HK-2 (cell line): Measurements from ENCODE around the gene EHMT1.

Source experiments
- DNase-seq: peaks from one replicate; pipeline ENCODE4 v3.0.0-alpha.2; 2018; ENCODE audit not compliant: unreplicated experiment

The EHMT1 gene

GRCh38 chr9:137741330-137741729 lies 122.5 kb downstream of the EHMT1 start:
- no peak for DNase-seq

DNA sequence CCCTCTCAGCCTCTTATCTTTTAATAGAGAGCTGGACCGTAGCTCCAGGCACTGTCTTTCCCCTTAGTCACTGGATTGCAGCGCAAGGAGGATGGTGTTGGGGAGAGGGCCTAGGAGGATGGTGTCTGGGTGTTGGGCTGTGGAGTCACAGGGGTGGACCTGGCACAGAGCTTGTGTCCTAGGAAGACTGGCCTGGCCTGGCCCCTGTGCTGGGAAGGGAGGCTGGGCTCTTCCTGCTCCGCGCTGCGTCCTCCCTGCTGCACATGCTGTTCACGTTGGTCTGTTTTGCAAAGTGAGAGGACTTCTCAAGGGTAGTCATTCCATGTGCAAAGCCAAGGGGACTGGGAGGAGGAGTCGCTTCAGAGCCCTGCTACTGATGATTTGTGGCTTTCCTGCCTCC lies 123.9 kb downstream of the EHMT1 start:
- DNase-seq, result no peak

GRCh38 chr9:137743695-137744094 lies 124.9 kb downstream of the EHMT1 start:
- DNase-seq, result no peak

- no peak for DNase-seq
Observed at GRCh38 chr9:137744632-137745183, 125.9 kb downstream of the EHMT1 start.

DNA sequence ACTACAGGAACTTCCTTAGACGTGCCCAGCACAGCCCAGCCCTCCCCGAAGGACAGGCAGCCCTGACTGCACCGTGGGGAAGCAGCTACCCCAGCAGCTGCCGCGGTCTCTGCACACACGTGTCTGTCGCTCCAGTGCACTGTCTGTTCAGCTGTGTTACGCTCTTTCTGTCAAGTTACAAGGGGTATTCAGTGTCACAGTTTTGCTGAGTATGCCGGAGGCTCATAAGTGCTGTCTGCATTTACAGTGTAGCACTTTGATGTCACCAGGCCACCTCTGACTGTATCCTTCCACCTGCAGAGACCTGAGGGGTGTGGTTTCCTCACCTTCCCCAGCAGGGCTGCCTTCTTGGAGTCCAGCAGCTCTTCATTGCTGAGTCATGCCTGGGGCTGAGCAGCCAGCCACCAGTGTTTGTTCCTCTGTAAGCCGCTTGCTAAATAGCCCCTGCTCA lies 126.8 kb downstream of the EHMT1 start:
- peak; percentile 20 for DNase-seq

GRCh38 chr9:137748311-137748710 lies 129.5 kb downstream of the EHMT1 start:
- DNase-seq, result no peak

DNA sequence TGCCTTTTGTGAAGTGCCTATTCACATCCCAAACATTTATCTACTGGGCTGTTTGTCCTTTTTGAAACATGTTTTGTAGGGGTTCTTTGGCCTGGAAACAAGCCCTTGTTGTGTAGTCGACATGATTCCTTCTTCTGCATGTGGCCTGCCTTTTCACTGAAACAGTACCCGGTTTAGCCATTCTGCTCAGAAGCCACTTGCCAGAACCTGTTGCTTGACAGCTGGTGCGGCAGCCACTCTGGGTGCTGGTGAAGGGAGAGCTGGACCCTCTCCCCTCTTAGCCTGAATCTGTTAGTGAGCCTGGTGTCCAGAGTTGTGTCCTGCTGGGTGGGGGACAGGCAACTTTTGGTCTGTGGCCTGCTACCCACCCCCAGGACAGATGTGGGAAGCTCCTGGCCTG lies 129.9 kb downstream of the EHMT1 start:
- no peak for DNase-seq

GRCh38 chr9:137749511-137749910 lies 130.7 kb downstream of the EHMT1 start:
- DNase-seq, result no peak

GRCh38 chr9:137750007-137750406 lies 131.2 kb downstream of the EHMT1 start:
- DNase-seq, result no peak

DNA sequence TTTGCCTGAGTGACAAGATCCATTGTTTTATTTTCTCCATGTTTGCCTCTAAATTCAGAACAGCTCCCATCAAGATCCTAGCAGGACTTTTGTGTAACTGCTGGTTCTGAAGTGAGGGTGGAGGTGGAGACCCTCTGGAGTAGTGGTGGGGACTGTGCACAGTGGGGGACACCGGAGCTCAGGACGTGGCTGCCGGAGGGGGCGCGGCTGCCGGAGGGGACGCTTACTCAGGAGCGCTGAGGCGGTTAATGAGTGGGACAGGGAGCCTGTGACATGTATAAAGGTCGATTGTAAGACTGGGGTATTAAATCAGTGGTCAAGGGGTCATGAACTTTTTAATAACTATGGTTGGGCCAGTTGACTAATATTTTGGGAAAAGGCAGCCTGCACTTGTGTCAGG lies 131.8 kb downstream of the EHMT1 start:
- no peak for DNase-seq

GRCh38 chr9:137751616-137752015 lies 132.8 kb downstream of the EHMT1 start:
- no peak for DNase-seq

- no peak for DNase-seq
Observed at GRCh38 chr9:137752426-137752825, 133.6 kb downstream of the EHMT1 start.

GRCh38 chr9:137753192-137753765 lies 134.5 kb downstream of the EHMT1 start:
- DNase-seq, result no peak

GRCh38 chr9:137755261-137755927 lies 136.6 kb downstream of the EHMT1 start:
- DNase-seq, result no peak

DNA sequence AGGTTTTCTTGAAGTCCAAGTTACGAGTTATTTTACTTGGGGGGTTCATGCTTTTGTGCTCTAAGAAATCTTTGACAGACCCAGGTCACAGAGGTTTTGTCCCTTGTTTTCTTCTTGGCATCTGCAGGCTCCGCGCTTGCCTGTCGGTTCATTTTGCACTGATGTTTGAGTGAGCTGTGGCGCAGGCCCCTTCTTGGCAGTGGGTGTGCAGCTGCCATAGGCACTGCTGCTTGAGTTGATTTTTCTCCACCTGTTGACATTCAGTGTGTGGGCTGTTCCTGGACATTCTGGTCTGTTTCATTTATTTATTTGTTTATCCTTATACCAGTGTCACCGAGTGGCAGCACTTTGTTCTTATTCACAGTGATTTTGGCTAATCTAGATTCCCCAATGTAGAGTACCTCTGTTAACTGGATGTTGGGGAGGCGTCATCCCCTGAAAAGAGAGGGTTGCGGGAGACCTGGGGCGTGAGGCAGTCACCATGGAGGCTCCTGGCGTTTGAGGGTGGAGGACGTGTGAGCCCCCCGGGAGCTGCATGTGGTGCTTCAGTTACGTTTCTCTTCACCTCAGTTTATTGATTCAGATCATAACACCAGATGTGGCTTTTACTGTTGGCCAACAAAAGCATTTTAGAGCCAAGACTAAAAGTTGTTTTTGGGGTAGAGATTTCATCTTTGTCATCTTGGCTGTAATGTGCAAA lies 137.4 kb downstream of the EHMT1 start:
- DNase-seq, result no peak

GRCh38 chr9:137757139-137757538 lies 138.3 kb downstream of the EHMT1 start:
- DNase-seq, result no peak

DNA sequence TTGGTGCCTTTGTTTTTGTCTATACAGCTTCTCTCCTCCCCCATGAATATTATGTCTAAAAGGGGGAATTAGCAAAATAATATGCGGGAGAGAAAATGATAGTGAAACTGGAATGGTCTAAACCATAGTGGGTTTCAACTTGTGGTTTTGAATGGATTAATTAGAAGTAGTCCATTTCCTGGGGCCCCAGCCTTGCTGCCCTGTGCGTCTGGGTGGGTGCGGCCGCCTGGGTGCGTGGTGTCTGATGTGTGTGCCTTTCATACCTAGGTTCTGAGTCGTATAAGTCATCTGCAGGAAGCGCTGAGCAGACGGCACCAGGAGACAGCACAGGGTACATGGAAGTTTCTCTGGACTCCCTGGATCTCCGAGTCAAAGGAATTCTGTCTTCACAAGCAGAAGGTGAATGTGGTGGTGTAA lies 138.8 kb downstream of the EHMT1 start:
- DNase-seq, result peak; percentile 79

- no peak for DNase-seq
Observed at GRCh38 chr9:137758067-137758466, 139.3 kb downstream of the EHMT1 start.

DNA sequence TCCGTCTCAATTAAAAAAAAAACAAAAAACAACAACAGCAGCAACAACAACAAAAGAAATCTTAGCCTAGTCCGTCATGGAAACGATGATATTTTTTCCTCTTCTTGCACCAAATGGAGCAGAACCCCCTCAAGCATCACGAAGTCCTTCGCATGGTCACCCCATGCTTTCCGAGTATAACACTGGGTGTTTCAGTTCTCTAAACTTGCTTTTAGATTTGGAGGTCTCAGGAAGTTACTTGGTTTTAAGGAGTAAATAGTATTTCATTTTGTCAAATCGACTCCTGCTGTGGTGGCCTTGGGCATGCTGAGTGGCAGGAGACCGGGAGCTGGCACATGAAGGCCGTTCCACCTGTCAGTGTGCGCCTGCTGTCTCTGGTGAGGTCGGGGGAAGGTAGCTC lies 140.3 kb downstream of the EHMT1 start:
- no peak for DNase-seq

GRCh38 chr9:137759649-137760321 lies 141.0 kb downstream of the EHMT1 start:
- no peak for DNase-seq

DNA sequence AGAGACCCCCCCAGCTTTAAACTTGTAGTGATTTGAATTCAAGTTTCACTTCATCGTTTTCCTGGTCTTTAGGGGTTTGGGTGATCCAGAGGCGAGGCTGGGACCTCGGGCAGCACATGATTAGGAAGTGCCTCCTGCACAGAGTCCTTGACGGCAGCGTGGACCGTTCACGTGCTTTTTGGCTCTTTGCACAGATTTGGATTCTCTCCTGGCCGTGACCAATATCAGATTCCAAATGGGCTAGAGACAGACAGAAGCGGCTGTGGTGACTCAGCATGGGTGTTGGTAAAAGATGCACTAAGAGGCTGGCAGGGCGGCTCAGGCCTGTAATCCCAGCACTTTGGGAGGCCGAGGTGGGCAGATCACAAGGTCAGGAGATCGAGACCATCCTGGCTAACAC lies 141.6 kb downstream of the EHMT1 start:
- DNase-seq, result no peak

GRCh38 chr9:137761032-137761431 lies 142.2 kb downstream of the EHMT1 start:
- no peak for DNase-seq
